ENCODE results near the gene SRBD1. TPM values are rescaled to one million over a fixed set of nuclear protein-coding genes. Genes with fewer than 3 reads are reported as not detected.

SRBD1 gene
- polyA plus RNA-seq, 1 donor (not counting 4 experiments of a cell fraction or from before 2014, with no cell fraction given), result 8.8 TPM

GRCh38 chr2:45352506-45352905, 258.6 kb downstream of the SRBD1 start:
- no peak for TF ChIP-seq CTCF (optimal IDR thresholded peaks at IDR 0.05 in 1 of 3, IDR thresholded peaks at IDR 0.05 in 1 of 3, conservative IDR thresholded peaks at IDR 0.05 in 1 of 3; ENCODE audit: extremely low read depth in 1 of 3, insufficient read depth in 2 of 3, low read length in 3 of 3)
- TF ChIP-seq EZH2 (IDR thresholded peaks at IDR 0.05; ENCODE audit: low read length), result no peak
- H4K20me1 ChIP-seq (ENCODE audit: control insufficient read depth, extremely low read depth, insufficient read depth, low read length), result no peaks in the 10 kb centered on the region
- H3K79me2 ChIP-seq (ENCODE audit: control insufficient read depth, insufficient read depth, low read length), result no peaks in the 10 kb centered on the region
- H3K27me3 ChIP-seq (ENCODE audit: control insufficient read depth, extremely low read depth, insufficient read depth, low read length), result no peaks in the 10 kb centered on the region
- H3K4me2 ChIP-seq (ENCODE audit: control insufficient read depth, extremely low read depth, insufficient read depth, low read depth, low read length), result no peak overlapping the region
- H3K4me3 ChIP-seq (ENCODE audit: control insufficient read depth in 2 of 3, extremely low read depth in 1 of 3, insufficient read depth in 2 of 3, low read depth in 1 of 3, low read length in 3 of 3), result no peak overlapping the region
- dilution Hi-C loops (cut with MboI; ENCODE audit: extremely low pct_ligation_motif_present, low sequenced_read_pairs), result no loop called here
- H3K27ac ChIP-seq (ENCODE audit: control insufficient read depth, insufficient read depth, low read length), result no peak overlapping the region
- no peaks in the 10 kb centered on the region for H3K4me1 ChIP-seq (ENCODE audit: control insufficient read depth, extremely low read depth, insufficient read depth, low read length)
- H3K9me1 ChIP-seq (ENCODE audit: control insufficient read depth, extremely low read depth, insufficient read depth, low read length), result no peaks in the 10 kb centered on the region
- no peak for FAIRE-seq
- no peak for DNase-seq (ENCODE audit: low read depth, low spot score)
- H3K36me3 ChIP-seq (ENCODE audit: control insufficient read depth in 2 of 2, extremely low read depth in 1 of 2, insufficient read depth in 2 of 2, low read length in 2 of 2), result no peaks in the 10 kb centered on the region
- no peak overlapping the region for H2AFZ ChIP-seq (ENCODE audit: control insufficient read depth, low read length)
- H3K9me3 ChIP-seq (ENCODE audit: control insufficient read depth, low read depth, low read length), result no peaks in the 10 kb centered on the region
- no peak overlapping the region for H3K9ac ChIP-seq (ENCODE audit: control insufficient read depth, extremely low read depth, insufficient read depth, low read length)

GRCh38 chr2:45345331-45346234, 265.5 kb downstream of the SRBD1 start:
- Histone ChIP-seq H3K27ac (ENCODE audit: control insufficient read depth, insufficient read depth, low read length) (no peak overlapping the region), H3K79me2 (ENCODE audit: control insufficient read depth, insufficient read depth, low read length) (no peaks in the 10 kb centered on the region), H3K9me3 (ENCODE audit: control insufficient read depth, low read depth, low read length) (no peaks in the 10 kb centered on the region), H3K9ac (ENCODE audit: control insufficient read depth, extremely low read depth, insufficient read depth, low read length) (no peak overlapping the region), H3K4me2 (ENCODE audit: control insufficient read depth, extremely low read depth, insufficient read depth, low read depth, low read length) (no peak overlapping the region), H3K27me3 (ENCODE audit: control insufficient read depth, extremely low read depth, insufficient read depth, low read length) (peaks cover 24% of the 10 kb centered on the region), H4K20me1 (ENCODE audit: control insufficient read depth, extremely low read depth, insufficient read depth, low read length) (no peaks in the 10 kb centered on the region), H3K4me1 (ENCODE audit: control insufficient read depth, extremely low read depth, insufficient read depth, low read length) (no peaks in the 10 kb centered on the region), H3K36me3 (ENCODE audit: control insufficient read depth in 2 of 2, extremely low read depth in 1 of 2, insufficient read depth in 2 of 2, low read length in 2 of 2) (no peaks in the 10 kb centered on the region), H2AFZ (ENCODE audit: control insufficient read depth, low read length) (no peak overlapping the region), H3K9me1 (ENCODE audit: control insufficient read depth, extremely low read depth, insufficient read depth, low read length) (no peaks in the 10 kb centered on the region), H3K4me3 (ENCODE audit: control insufficient read depth in 2 of 3, extremely low read depth in 1 of 3, insufficient read depth in 2 of 3, low read depth in 1 of 3, low read length in 3 of 3) (no peak overlapping the region)
- no peak for DNase-seq (ENCODE audit: low read depth, low spot score)
- no peak for FAIRE-seq
- TF ChIP-seq CTCF (optimal IDR thresholded peaks at IDR 0.05 in 1 of 3, IDR thresholded peaks at IDR 0.05 in 1 of 3, conservative IDR thresholded peaks at IDR 0.05 in 1 of 3; ENCODE audit: extremely low read depth in 1 of 3, insufficient read depth in 2 of 3, low read length in 3 of 3) (no peak), EZH2 (IDR thresholded peaks at IDR 0.05; ENCODE audit: low read length) (no peak)
- dilution Hi-C loops (cut with MboI; ENCODE audit: extremely low pct_ligation_motif_present, low sequenced_read_pairs), result no loop called here
